Parathyroid adenoma (tissue), 2 donors: ENCODE results near the gene RGS16.
A peak's percentile ranks its signal among the peaks of the same experiment; 100 is the strongest.

Experiments used
- H2AFZ ChIP-seq: fragments of 300-600 bp; sonication (generic); one replicate; pipeline ENCODE4 v1.7.0; 2017; ENCODE audit warnings: antibody characterized with exemption, mild to moderate bottlenecking
- H3K27ac ChIP-seq: fragments of 300-600 bp; sonication (generic); one replicate; pipeline ENCODE4 v1.7.0; 2017
- H3K27me3 ChIP-seq: fragments of 300-600 bp; sonication (generic); one replicate; pipeline ENCODE4 v1.7.0; 2017; ENCODE audit warnings: low read length; ENCODE audit not compliant: control insufficient read depth, insufficient read depth
- H3K36me3 ChIP-seq: fragments of 300-600 bp; sonication (generic); one replicate; pipeline ENCODE4 v1.7.0; 2017; ENCODE audit warnings: low read length; ENCODE audit not compliant: control insufficient read depth, insufficient read depth
- H3K4me1 ChIP-seq: fragments of 300-600 bp; sonication (generic); one replicate; pipeline ENCODE4 v1.7.0; 2017; ENCODE audit warnings: control low read depth
- H3K4me2 ChIP-seq: fragments of 300-600 bp; sonication (generic); one replicate; pipeline ENCODE4 v1.7.0; 2017; ENCODE audit warnings: low read length
- H3K4me3 ChIP-seq: fragments of 300-600 bp; sonication (generic); one replicate; pipeline ENCODE4 v1.7.0; 2017; ENCODE audit warnings: low read depth, low read length
- H3K79me2 ChIP-seq: fragments of 300-600 bp; sonication (generic); one replicate; pipeline ENCODE4 v1.7.0; 2017; ENCODE audit warnings: control low read depth
- H3K9ac ChIP-seq: fragments of 300-600 bp; sonication (generic); one replicate; pipeline ENCODE4 v1.7.0; 2017; ENCODE audit warnings: mild to moderate bottlenecking
- H3K9me3 ChIP-seq: fragments of 300-600 bp; sonication (generic); one replicate; pipeline ENCODE4 v1.7.0; 2017; ENCODE audit warnings: low read length; ENCODE audit not compliant: control insufficient read depth
- TF ChIP-seq, protein P1 (sequence below): fragments of 300-600 bp; sonication (generic); IDR thresholded peaks from one replicate; pipeline ENCODE4 v1.7.0; 2017; ENCODE audit warnings: antibody characterized with exemption, mild to moderate bottlenecking
- donor health status: primary hyperparathyroidism.

The RGS16 gene

DNA sequence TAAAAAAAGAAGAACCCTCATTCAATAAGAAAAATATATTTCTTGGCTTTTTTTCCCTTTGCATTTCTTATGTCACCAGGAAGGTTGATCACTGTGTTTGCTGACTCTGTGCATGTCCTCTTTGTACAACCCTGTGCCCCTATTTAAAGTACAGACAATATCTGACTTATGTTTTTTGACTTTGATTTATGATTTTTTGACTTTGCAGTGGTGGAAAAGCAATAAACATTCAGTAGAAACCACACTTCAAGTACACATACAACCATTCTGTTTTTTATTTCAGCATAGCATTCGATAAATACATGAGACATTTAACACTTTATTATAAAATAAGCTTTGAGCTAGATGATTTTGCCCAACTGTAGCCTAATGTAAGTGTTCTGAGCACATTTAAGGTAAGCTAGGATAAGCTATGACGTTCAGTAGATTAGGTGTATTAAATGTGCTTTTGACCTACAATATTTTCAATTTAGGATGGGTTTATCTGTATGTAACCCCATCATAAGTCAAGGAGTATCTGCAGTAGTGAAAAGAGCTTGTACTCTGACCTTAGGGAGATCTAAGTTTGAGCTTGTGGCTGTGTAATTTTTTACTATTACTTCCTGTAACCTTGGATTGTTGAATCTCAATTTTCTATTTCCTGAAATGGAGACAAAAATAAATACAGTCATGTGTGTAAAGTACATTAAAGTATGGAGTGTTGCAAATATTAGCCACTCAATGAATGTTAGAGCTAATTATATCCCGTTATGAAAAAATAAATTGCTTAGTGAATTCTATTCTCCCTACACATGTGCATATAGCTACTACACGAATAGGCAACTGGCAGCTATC, 16.3 kb downstream of the RGS16 start:
- no peaks in the 10 kb centered on the region for H3K9me3 ChIP-seq
- H3K27me3 ChIP-seq: no peaks in the 10 kb centered on the region
- H3K9ac ChIP-seq: no peak overlapping the region
- peaks cover 4% of the 10 kb centered on the region for H3K4me1 ChIP-seq
- H3K27ac ChIP-seq: no peak overlapping the region
- H3K4me3 ChIP-seq: peak overlapping the region; percentile 83
- H3K36me3 ChIP-seq: no peaks in the 10 kb centered on the region
- peak overlapping the region; percentile 84 for H2AFZ ChIP-seq
- H3K4me2 ChIP-seq: peak overlapping the region; percentile 61
- TF ChIP-seq, protein P1, sequence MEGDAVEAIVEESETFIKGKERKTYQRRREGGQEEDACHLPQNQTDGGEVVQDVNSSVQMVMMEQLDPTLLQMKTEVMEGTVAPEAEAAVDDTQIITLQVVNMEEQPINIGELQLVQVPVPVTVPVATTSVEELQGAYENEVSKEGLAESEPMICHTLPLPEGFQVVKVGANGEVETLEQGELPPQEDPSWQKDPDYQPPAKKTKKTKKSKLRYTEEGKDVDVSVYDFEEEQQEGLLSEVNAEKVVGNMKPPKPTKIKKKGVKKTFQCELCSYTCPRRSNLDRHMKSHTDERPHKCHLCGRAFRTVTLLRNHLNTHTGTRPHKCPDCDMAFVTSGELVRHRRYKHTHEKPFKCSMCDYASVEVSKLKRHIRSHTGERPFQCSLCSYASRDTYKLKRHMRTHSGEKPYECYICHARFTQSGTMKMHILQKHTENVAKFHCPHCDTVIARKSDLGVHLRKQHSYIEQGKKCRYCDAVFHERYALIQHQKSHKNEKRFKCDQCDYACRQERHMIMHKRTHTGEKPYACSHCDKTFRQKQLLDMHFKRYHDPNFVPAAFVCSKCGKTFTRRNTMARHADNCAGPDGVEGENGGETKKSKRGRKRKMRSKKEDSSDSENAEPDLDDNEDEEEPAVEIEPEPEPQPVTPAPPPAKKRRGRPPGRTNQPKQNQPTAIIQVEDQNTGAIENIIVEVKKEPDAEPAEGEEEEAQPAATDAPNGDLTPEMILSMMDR: no peak
- no peaks in the 10 kb centered on the region for H3K79me2 ChIP-seq

DNA sequence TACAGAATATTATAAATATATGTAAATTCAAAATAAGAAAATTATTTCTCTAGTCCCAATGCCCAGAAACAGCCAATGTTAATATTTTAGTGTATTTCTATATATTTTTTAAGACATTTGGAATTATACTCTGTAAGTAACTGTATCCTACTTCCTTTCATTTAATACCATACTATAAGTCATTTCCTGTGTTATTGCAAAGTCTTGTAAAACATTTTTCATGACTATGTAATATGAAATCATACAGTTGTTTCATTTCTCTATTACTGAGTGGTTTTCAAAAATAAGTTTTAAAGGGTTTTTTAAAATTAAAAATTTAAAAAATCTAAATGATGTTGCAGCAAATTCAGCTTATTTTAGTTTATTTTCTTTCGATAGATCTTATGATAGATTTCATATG, 17.1 kb downstream of the RGS16 start:
- no peaks in the 10 kb centered on the region for H3K27me3 ChIP-seq
- no peak overlapping the region for H2AFZ ChIP-seq
- H3K36me3 ChIP-seq: no peaks in the 10 kb centered on the region
- no peak overlapping the region for H3K4me2 ChIP-seq
- no peak overlapping the region for H3K9ac ChIP-seq
- H3K9me3 ChIP-seq: no peaks in the 10 kb centered on the region
- H3K79me2 ChIP-seq: no peaks in the 10 kb centered on the region
- no peak overlapping the region for H3K27ac ChIP-seq
- H3K4me3 ChIP-seq: no peak overlapping the region
- TF ChIP-seq, protein P1: no peak
- peaks cover 4% of the 10 kb centered on the region for H3K4me1 ChIP-seq

DNA sequence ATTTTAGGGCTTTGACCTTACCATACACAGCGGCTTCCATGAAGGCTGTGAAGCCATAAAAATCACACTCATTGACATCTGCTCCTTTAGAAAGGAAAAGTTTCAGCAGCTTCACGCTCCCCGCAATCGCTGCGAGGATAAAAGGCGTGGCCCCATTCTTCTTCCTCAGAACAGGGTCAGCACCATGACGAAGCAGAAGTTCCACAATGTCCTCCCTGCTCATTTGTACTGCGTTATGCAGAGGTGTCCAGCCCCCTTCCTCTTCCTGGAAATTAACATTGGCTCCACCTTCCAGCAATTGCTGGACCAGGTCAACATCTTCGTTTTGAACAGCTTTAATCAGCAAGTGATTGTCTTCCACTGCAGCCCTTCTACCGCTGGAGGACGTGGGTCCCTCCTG, 17.8 kb downstream of the RGS16 start:
- Histone ChIP-seq H3K27me3 (no peaks in the 10 kb centered on the region), H3K36me3 (no peaks in the 10 kb centered on the region), H3K9ac (no peak overlapping the region), H3K9me3 (no peaks in the 10 kb centered on the region), H3K27ac (no peak overlapping the region), H2AFZ (no peak overlapping the region), H3K4me3 (no peak overlapping the region), H3K79me2 (no peaks in the 10 kb centered on the region), H3K4me1 (peaks cover 4% of the 10 kb centered on the region), H3K4me2 (no peak overlapping the region)
- TF ChIP-seq, protein P1: no peak

DNA sequence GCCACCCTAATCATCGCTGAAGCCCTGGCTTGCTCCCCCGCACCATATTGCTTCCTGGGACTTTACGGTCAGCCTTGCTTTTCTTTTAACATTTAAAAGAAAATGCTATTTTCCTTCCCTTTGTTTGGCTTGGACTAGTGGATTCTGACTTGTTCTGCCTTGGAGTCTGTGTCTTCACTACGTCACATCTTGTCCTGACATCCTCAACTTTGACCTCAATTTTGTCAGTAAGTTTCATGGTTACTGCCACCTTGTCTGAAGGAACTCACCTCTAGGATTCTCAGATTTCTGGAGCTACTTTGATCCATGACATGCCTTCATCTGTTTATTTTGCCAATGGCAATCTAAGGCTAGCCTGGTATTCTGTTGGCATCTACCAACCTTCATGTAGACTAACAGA, 19.4 kb downstream of the RGS16 start:
- H3K27me3 ChIP-seq: no peaks in the 10 kb centered on the region
- H3K9me3 ChIP-seq: no peaks in the 10 kb centered on the region
- H3K36me3 ChIP-seq: no peaks in the 10 kb centered on the region
- H3K4me2 ChIP-seq: no peak overlapping the region
- TF ChIP-seq, protein P1: no peak
- no peak overlapping the region for H3K4me3 ChIP-seq
- no peaks in the 10 kb centered on the region for H3K79me2 ChIP-seq
- no peak overlapping the region for H2AFZ ChIP-seq
- H3K4me1 ChIP-seq: peaks cover 4% of the 10 kb centered on the region
- no peak overlapping the region for H3K9ac ChIP-seq
- H3K27ac ChIP-seq: no peak overlapping the region

DNA sequence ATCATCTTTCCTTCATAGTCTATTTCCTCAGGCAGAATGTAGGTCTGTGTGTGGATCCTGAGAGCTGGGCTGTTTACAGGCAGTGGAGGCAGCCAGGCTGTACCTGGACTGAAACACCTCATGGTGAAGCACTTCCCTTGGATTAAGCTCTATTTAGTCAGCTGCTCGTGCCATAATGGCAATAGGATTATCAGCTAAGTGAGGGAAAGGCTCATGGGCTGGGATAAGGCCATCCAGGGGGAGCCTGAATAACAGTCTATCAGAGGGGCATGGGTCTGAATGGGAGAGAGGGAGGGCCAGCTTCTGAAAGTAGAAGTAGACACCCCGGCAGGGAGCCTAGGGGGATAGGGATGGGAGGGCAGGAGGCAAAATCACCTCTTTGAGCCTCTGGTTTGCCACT, 23.5 kb downstream of the RGS16 start:
- no peak overlapping the region for H3K27ac ChIP-seq
- H3K9me3 ChIP-seq: no peaks in the 10 kb centered on the region
- H3K79me2 ChIP-seq: no peaks in the 10 kb centered on the region
- H3K9ac ChIP-seq: no peak overlapping the region
- H3K4me1 ChIP-seq: no peaks in the 10 kb centered on the region
- no peak overlapping the region for H2AFZ ChIP-seq
- TF ChIP-seq, protein P1: no peak
- H3K4me3 ChIP-seq: no peak overlapping the region
- H3K4me2 ChIP-seq: no peak overlapping the region
- H3K27me3 ChIP-seq: no peaks in the 10 kb centered on the region
- H3K36me3 ChIP-seq: no peaks in the 10 kb centered on the region
